ENCODE measurements around the gene C19orf25.

DNA sequence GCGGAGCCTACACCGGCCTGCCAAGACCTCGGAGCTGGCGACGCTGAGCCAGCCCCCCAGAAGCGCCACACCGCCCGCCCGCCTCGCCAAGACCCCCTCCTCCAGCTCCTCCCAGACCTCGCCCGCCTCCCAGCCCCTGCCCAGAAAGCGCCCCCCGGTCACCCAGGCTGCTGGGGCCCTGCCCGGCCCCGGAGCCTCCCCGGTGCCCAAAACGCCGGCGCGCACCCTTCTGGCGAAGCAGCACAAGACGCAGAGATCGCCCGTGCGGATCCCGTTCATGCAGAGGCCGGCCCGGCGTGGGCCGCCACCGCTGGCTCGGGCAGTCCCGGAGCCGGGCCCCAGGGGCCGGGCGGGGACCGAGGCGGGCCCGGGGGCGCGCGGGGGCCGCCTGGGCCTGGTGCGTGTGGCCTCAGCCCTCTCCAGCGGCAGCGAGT is 10.2 kb downstream of the C19orf25 start:
- TF ChIP-seq, protein P1, sequence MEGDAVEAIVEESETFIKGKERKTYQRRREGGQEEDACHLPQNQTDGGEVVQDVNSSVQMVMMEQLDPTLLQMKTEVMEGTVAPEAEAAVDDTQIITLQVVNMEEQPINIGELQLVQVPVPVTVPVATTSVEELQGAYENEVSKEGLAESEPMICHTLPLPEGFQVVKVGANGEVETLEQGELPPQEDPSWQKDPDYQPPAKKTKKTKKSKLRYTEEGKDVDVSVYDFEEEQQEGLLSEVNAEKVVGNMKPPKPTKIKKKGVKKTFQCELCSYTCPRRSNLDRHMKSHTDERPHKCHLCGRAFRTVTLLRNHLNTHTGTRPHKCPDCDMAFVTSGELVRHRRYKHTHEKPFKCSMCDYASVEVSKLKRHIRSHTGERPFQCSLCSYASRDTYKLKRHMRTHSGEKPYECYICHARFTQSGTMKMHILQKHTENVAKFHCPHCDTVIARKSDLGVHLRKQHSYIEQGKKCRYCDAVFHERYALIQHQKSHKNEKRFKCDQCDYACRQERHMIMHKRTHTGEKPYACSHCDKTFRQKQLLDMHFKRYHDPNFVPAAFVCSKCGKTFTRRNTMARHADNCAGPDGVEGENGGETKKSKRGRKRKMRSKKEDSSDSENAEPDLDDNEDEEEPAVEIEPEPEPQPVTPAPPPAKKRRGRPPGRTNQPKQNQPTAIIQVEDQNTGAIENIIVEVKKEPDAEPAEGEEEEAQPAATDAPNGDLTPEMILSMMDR (IDR thresholded peaks at IDR 0.05; ENCODE audit: poor library complexity, severe bottlenecking): no peak
- TF ChIP-seq, protein P2, sequence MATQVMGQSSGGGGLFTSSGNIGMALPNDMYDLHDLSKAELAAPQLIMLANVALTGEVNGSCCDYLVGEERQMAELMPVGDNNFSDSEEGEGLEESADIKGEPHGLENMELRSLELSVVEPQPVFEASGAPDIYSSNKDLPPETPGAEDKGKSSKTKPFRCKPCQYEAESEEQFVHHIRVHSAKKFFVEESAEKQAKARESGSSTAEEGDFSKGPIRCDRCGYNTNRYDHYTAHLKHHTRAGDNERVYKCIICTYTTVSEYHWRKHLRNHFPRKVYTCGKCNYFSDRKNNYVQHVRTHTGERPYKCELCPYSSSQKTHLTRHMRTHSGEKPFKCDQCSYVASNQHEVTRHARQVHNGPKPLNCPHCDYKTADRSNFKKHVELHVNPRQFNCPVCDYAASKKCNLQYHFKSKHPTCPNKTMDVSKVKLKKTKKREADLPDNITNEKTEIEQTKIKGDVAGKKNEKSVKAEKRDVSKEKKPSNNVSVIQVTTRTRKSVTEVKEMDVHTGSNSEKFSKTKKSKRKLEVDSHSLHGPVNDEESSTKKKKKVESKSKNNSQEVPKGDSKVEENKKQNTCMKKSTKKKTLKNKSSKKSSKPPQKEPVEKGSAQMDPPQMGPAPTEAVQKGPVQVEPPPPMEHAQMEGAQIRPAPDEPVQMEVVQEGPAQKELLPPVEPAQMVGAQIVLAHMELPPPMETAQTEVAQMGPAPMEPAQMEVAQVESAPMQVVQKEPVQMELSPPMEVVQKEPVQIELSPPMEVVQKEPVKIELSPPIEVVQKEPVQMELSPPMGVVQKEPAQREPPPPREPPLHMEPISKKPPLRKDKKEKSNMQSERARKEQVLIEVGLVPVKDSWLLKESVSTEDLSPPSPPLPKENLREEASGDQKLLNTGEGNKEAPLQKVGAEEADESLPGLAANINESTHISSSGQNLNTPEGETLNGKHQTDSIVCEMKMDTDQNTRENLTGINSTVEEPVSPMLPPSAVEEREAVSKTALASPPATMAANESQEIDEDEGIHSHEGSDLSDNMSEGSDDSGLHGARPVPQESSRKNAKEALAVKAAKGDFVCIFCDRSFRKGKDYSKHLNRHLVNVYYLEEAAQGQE (IDR thresholded peaks at IDR 0.05; ENCODE audit: borderline replicate concordance): no peak
- no peak for TF ChIP-seq MXI1 (conservative IDR thresholded peaks at IDR 0.05; ENCODE audit: poor library complexity, severe bottlenecking)
- no peak for TF ChIP-seq POLR2AphosphoS5 (IDR thresholded peaks at IDR 0.05)
- no peak for TF ChIP-seq TAF1 (IDR thresholded peaks at IDR 0.05; ENCODE audit: low read depth)
- TF ChIP-seq RAD21 (conservative IDR thresholded peaks at IDR 0.05): no peak
- no peak for TF ChIP-seq EP300 (conservative IDR thresholded peaks at IDR 0.05; ENCODE audit: poor library complexity, severe bottlenecking)
- TF ChIP-seq EZH2 (IDR thresholded peaks at IDR 0.05; ENCODE audit: borderline replicate concordance, insufficient read depth, low read length, poor library complexity, severe bottlenecking): no peak
- TF ChIP-seq SMC3 (conservative IDR thresholded peaks at IDR 0.05; ENCODE audit: poor library complexity): no peak
